A673 (cell line): ENCODE data around the gene LRP1B. TPM values are rescaled to one million over a fixed set of nuclear protein-coding genes. Genes with fewer than 3 reads are reported as not detected.

Experiments
- BruUV-seq: library from RNA; stranded (reverse); fragments of 400-500 nt; replicated peaks from 2 replicates; lab custom pipeline; 2021; lab: Mats Ljungman, UMichigan
- CTCF ChIA-PET: fragments of 300-600 bp; sonication (Branson Sonifier 250); formaldehyde crosslinking; loops from one replicate; lab custom pipeline; 2022; ENCODE audit warnings: antibody characterized with exemption; lab: Charles Lee
- POLR2A ChIA-PET: fragments of 300-600 bp; sonication (Branson Sonifier 250); formaldehyde crosslinking; loops from one replicate; lab custom pipeline; 2022; ENCODE audit warnings: antibody characterized with exemption; ENCODE audit not compliant: low non-redundant PET; lab: Charles Lee
- DNase-seq: peaks from one replicate; pipeline ENCODE4 v3.0.0-alpha.2; 2015; ENCODE audit warnings: low spot score
- H3K27ac ChIP-seq: fragments of 200-600 bp; sonication (generic); 2 replicates; pipeline ENCODE4 v1.5.1; 2016; ENCODE audit warnings: mixed run types, low read depth, mild to moderate bottlenecking, mixed read lengths, antibody characterized with exemption, low read length; ENCODE audit not compliant: poor library complexity, severe bottlenecking
- H3K27me3 ChIP-seq: fragments of 200-600 bp; sonication (generic); replicated peaks from 2 replicates; pipeline ENCODE4 v1.6.1; 2017; ENCODE audit warnings: mixed run types, low read depth, mild to moderate bottlenecking, mixed read lengths, antibody characterized with exemption, low read length; ENCODE audit not compliant: insufficient read depth, poor library complexity
- H3K36me3 ChIP-seq: fragments of 200-600 bp; sonication (generic); 2 replicates; pipeline ENCODE4 v1.6.1; 2016; ENCODE audit warnings: mixed run types, mild to moderate bottlenecking, mixed read lengths, antibody characterized with exemption, low read length; ENCODE audit not compliant: insufficient read depth, poor library complexity, severe bottlenecking
- H3K4me1 ChIP-seq: fragments of 200-600 bp; sonication (generic); 2 replicates; pipeline ENCODE4 v1.6.1; 2017; ENCODE audit warnings: mixed run types, mild to moderate bottlenecking, mixed read lengths, antibody characterized with exemption, low read length; ENCODE audit not compliant: insufficient read depth, poor library complexity, severe bottlenecking
- H3K4me3 ChIP-seq: fragments of 200-600 bp; sonication (generic); 2 replicates; pipeline ENCODE4 v1.5.1; 2016; ENCODE audit warnings: low read depth, mixed run types, mild to moderate bottlenecking, mixed read lengths, low read length; ENCODE audit not compliant: poor library complexity, severe bottlenecking
- H3K9me3 ChIP-seq: fragments of 200-600 bp; sonication (generic); 2 replicates; pipeline ENCODE4 v1.6.1; 2016; ENCODE audit warnings: mixed run types, low read depth, mild to moderate bottlenecking, mixed read lengths, antibody characterized with exemption, low read length; ENCODE audit not compliant: poor library complexity, severe bottlenecking
- CTCF ChIP-seq: fragments of 300-800, 200-600 bp; sonication (generic); conservative IDR thresholded peaks from 2 replicates; pipeline ENCODE4 v1.5.1; 2017; ENCODE audit warnings: low read depth, mild to moderate bottlenecking, antibody characterized with exemption, low read length, moderate library complexity, mixed read lengths
- EZH2 ChIP-seq: fragments of 200-600 bp; sonication (generic); IDR thresholded peaks from 2 replicates; pipeline ENCODE4 v1.6.1; 2017; ENCODE audit warnings: borderline replicate concordance, low read depth, mild to moderate bottlenecking, mixed read lengths, antibody characterized with exemption, low read length; ENCODE audit not compliant: poor library complexity, severe bottlenecking
- intact Hi-C: fragments of 100-400 bp; cut with micrococcal nuclease; formaldehyde crosslinking; loops from one replicate; pipeline ENCODE4 v1.10.0; 2022; ENCODE audit not compliant: unreplicated experiment
- total RNA-seq: library from RNA; stranded (reverse); gene quantifications from 2 replicates; pipeline ENCODE4 v1.2.3, GENCODE V29; 2021

Gene LRP1B
- total RNA-seq, 1 experiment from 2014 or later: 9.9 TPM

- no TSS peak for BruUV-seq
- CTCF ChIA-PET: no interaction called here
- no peak overlapping the region for H3K27ac ChIP-seq
- no peaks in the 10 kb centered on the region for H3K4me1 ChIP-seq
- POLR2A ChIA-PET: no interaction called here
- no peaks in the 10 kb centered on the region for H3K27me3 ChIP-seq
- intact Hi-C loops: no loop called here
- no peak overlapping the region for H3K4me3 ChIP-seq
- no peaks in the 10 kb centered on the region for H3K36me3 ChIP-seq
- no peak for DNase-seq
- no peaks in the 10 kb centered on the region for H3K9me3 ChIP-seq
- TF ChIP-seq CTCF: no peak
- no peak for TF ChIP-seq EZH2
These were observed 1089.5 kb downstream of the LRP1B start for GRCh38 chr2:141041281-141041680.

GRCh38 chr2:141038341-141038740 lies 1092.5 kb downstream of the LRP1B start:
- Histone ChIP-seq H3K4me3 (no peak overlapping the region), H3K27ac (no peak overlapping the region), H3K27me3 (no peaks in the 10 kb centered on the region), H3K9me3 (no peaks in the 10 kb centered on the region), H3K4me1 (no peaks in the 10 kb centered on the region), H3K36me3 (no peaks in the 10 kb centered on the region)
- no peak for DNase-seq
- intact Hi-C loops: no loop called here
- no TSS peak for BruUV-seq
- TF ChIP-seq EZH2: no peak
- no peak for TF ChIP-seq CTCF
- POLR2A ChIA-PET: no interaction called here
- CTCF ChIA-PET: no interaction called here

- DNase-seq: no peak
- H3K4me1 ChIP-seq: no peaks in the 10 kb centered on the region
- no peak for TF ChIP-seq CTCF
- TF ChIP-seq EZH2: no peak
- no peaks in the 10 kb centered on the region for H3K9me3 ChIP-seq
- H3K27ac ChIP-seq: no peak overlapping the region
- BruUV-seq: no TSS peak
- H3K4me3 ChIP-seq: no peak overlapping the region
- intact Hi-C loops: no loop called here
- ChIA-PET POLR2A (no interaction called here), CTCF (no interaction called here)
- no peaks in the 10 kb centered on the region for H3K36me3 ChIP-seq
- no peaks in the 10 kb centered on the region for H3K27me3 ChIP-seq
These were observed 1093.5 kb downstream of the LRP1B start for GRCh38 chr2:141037361-141037760.
